Measurements from ENCODE around the gene PTGER1.

DNA sequence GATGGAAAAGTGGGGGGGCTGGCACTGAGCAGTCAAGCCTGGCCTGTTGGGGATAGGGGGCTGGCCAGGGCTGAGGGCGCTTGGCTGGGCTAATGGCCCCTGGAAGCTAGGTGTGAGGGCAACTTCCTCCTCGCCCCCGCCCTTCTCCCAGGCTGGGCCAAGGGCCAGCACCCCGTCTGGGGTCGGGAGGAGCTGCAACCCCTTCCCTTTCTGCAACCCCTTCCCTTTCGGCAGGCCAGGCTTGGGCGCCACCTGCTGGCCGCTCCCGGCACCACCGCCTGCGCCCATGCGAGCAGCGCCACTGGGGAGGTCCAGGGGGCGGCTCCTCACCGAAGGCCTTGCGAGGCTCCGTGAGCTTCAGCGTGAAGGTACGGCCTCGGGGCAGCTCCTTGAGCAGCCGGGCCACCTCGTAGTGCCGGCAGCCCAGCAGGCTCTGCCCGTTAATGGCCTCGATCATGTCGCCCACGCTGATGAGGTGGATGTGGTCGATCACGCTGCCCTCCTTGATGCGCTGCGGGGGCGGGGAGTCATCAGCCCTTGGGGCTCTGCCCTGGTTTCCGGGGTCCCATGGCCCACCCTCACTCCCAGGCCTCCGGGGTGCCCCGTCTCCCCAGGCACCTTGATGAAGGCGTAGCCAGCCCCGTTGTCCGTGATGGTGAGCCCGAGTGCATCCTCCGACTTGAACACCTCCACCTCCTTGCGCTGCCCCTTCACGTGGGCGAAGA lies 5.0 kb upstream of the PTGER1 start:
- TF ChIP-seq POLR2A (IDR thresholded peaks at IDR 0.05), result no peak
- TF ChIP-seq, protein P1, sequence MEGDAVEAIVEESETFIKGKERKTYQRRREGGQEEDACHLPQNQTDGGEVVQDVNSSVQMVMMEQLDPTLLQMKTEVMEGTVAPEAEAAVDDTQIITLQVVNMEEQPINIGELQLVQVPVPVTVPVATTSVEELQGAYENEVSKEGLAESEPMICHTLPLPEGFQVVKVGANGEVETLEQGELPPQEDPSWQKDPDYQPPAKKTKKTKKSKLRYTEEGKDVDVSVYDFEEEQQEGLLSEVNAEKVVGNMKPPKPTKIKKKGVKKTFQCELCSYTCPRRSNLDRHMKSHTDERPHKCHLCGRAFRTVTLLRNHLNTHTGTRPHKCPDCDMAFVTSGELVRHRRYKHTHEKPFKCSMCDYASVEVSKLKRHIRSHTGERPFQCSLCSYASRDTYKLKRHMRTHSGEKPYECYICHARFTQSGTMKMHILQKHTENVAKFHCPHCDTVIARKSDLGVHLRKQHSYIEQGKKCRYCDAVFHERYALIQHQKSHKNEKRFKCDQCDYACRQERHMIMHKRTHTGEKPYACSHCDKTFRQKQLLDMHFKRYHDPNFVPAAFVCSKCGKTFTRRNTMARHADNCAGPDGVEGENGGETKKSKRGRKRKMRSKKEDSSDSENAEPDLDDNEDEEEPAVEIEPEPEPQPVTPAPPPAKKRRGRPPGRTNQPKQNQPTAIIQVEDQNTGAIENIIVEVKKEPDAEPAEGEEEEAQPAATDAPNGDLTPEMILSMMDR (IDR thresholded peaks at IDR 0.05), result peak; percentile 64 to 85 (median 72)
